Measurements from ENCODE around the gene CFAP410. TPM values are rescaled to one million over a fixed set of nuclear protein-coding genes. Genes with fewer than 3 reads are reported as not detected.

The CFAP410 gene
- total RNA-seq, 3 donors from 2014 or later, result 22.2 to 31.1 (median 27.8) TPM

GRCh38 chr21:44318489-44319285 lies 20.5 kb downstream of the CFAP410 start:
- TF ChIP-seq POLR2AphosphoS5 (IDR thresholded peaks at IDR 0.05) (no peak), POLR2A (IDR thresholded peaks at IDR 0.05) (no peak), CTCF (IDR thresholded peaks at IDR 0.05) (no peak)
- intact Hi-C loops (cut with DNase I; ENCODE audit: low total_unique reads), result no loop called here
- H3K36me3 ChIP-seq, result peaks cover under 1% of the 10 kb centered on the region
- no peak overlapping the region for H3K4me3 ChIP-seq
- no peak overlapping the region for H3K27ac ChIP-seq
- no peaks in the 10 kb centered on the region for H3K27me3 ChIP-seq
- no peaks in the 10 kb centered on the region for H3K4me1 ChIP-seq
- H3K9me3 ChIP-seq, result no peaks in the 10 kb centered on the region
- DNase-seq (ENCODE audit: low spot score in 2 of 2), result no peak

- H3K36me3 ChIP-seq, result no peaks in the 10 kb centered on the region
- no peak overlapping the region for H3K4me3 ChIP-seq
- TF ChIP-seq POLR2AphosphoS5 (IDR thresholded peaks at IDR 0.05) (no peak), CTCF (IDR thresholded peaks at IDR 0.05) (no peak), POLR2A (IDR thresholded peaks at IDR 0.05) (no peak)
- no peaks in the 10 kb centered on the region for H3K27me3 ChIP-seq
- H3K27ac ChIP-seq, result no peak overlapping the region
- no peak for DNase-seq (ENCODE audit: low spot score in 2 of 2)
- intact Hi-C loops (cut with DNase I; ENCODE audit: low total_unique reads), result no loop called here
- H3K4me1 ChIP-seq, result no peaks in the 10 kb centered on the region
- no peaks in the 10 kb centered on the region for H3K9me3 ChIP-seq
Measured at GRCh38 chr21:44317871-44318270, 21.3 kb downstream of the CFAP410 start.

GRCh38 chr21:44317241-44317782 lies 21.9 kb downstream of the CFAP410 start:
- Histone ChIP-seq H3K9me3 (no peaks in the 10 kb centered on the region), H3K4me1 (no peaks in the 10 kb centered on the region), H3K36me3 (no peaks in the 10 kb centered on the region), H3K27me3 (no peaks in the 10 kb centered on the region), H3K27ac (no peak overlapping the region), H3K4me3 (no peak overlapping the region)
- intact Hi-C loops (cut with DNase I; ENCODE audit: low total_unique reads), result no loop called here
- DNase-seq (ENCODE audit: low spot score in 2 of 2), result no peak
- no peak for TF ChIP-seq POLR2A (IDR thresholded peaks at IDR 0.05)
- no peak for TF ChIP-seq POLR2AphosphoS5 (IDR thresholded peaks at IDR 0.05)
- TF ChIP-seq CTCF (IDR thresholded peaks at IDR 0.05), result no peak

- DNase-seq (ENCODE audit: low spot score in 2 of 2), result no peak
- Histone ChIP-seq H3K36me3 (no peaks in the 10 kb centered on the region), H3K4me1 (no peaks in the 10 kb centered on the region), H3K27me3 (no peaks in the 10 kb centered on the region), H3K9me3 (no peaks in the 10 kb centered on the region), H3K4me3 (no peak overlapping the region), H3K27ac (no peak overlapping the region)
- intact Hi-C loops (cut with DNase I; ENCODE audit: low total_unique reads), result no loop called here
- no peak for TF ChIP-seq CTCF (IDR thresholded peaks at IDR 0.05)
- TF ChIP-seq POLR2AphosphoS5 (IDR thresholded peaks at IDR 0.05), result no peak
- no peak for TF ChIP-seq POLR2A (IDR thresholded peaks at IDR 0.05)
Measured at GRCh38 chr21:44316277-44316900, 22.8 kb downstream of the CFAP410 start.

GRCh38 chr21:44315691-44316203 lies 23.4 kb downstream of the CFAP410 start:
- Histone ChIP-seq H3K4me3 (no peak overlapping the region), H3K4me1 (no peaks in the 10 kb centered on the region), H3K27ac (no peak overlapping the region), H3K27me3 (no peaks in the 10 kb centered on the region), H3K36me3 (no peaks in the 10 kb centered on the region), H3K9me3 (no peaks in the 10 kb centered on the region)
- intact Hi-C loops (cut with DNase I; ENCODE audit: low total_unique reads), result no loop called here
- DNase-seq (ENCODE audit: low spot score in 2 of 2), result no peak
- no peak for TF ChIP-seq POLR2A (IDR thresholded peaks at IDR 0.05)

Data from breast epithelium (tissue), 4 donors.